Loucy (cell line): Measurements from ENCODE around the gene TGM2.

Source experiments
- H2AFZ ChIP-seq: fragments of 200-600 bp; sonication (generic); 2 replicates; pipeline ENCODE4 v1.6.0; 2016; ENCODE audit warnings: antibody characterized with exemption, mild to moderate bottlenecking, low read length, moderate library complexity
- H3F3A ChIP-seq: fragments of 200-600 bp; 2 replicates; pipeline ENCODE4 v1.6.0; 2016; ENCODE audit warnings: antibody characterized with exemption, low read depth, mild to moderate bottlenecking
- H3K27me3 ChIP-seq: fragments of 200-600 bp; sonication (generic); 2 replicates; pipeline ENCODE4 v1.6.1; 2014; ENCODE audit warnings: low read length, mild to moderate bottlenecking; ENCODE audit not compliant: insufficient read depth, poor library complexity, severe bottlenecking
- H3K36me3 ChIP-seq: fragments of 200-600 bp; sonication (generic); 2 replicates; pipeline ENCODE4 v1.6.1; 2016; ENCODE audit warnings: low read length; ENCODE audit not compliant: insufficient read depth
- H3K4me1 ChIP-seq: fragments of 200-600 bp; sonication (generic); 2 replicates; pipeline ENCODE4 v1.5.1; 2014; ENCODE audit warnings: low read length, mild to moderate bottlenecking; ENCODE audit not compliant: insufficient read depth, poor library complexity, severe bottlenecking
- H3K4me2 ChIP-seq: fragments of 200-600 bp; sonication (generic); 2 replicates; pipeline ENCODE4 v1.6.0; 2014; ENCODE audit warnings: antibody characterized with exemption, low read length, low read depth, mild to moderate bottlenecking; ENCODE audit not compliant: poor library complexity, severe bottlenecking
- H3K4me3 ChIP-seq: fragments of 200-600 bp; sonication (generic); 2 replicates; pipeline ENCODE4 v1.5.1; 2014; ENCODE audit warnings: low read length, mild to moderate bottlenecking, mixed read lengths; ENCODE audit not compliant: poor library complexity, severe bottlenecking
- H3K79me2 ChIP-seq: fragments of 200-600 bp; sonication (generic); 2 replicates; pipeline ENCODE4 v1.6.1; 2014; ENCODE audit warnings: low read length; ENCODE audit not compliant: insufficient read depth
- H3K9ac ChIP-seq: fragments of 200-600 bp; sonication (generic); 2 replicates; pipeline ENCODE4 v1.6.0; 2014; ENCODE audit warnings: mild to moderate bottlenecking, low read depth, low read length, moderate library complexity; ENCODE audit not compliant: poor library complexity, severe bottlenecking
- H3K9me2 ChIP-seq: fragments of 200-600 bp; sonication (generic); replicated peaks from 2 replicates; pipeline ENCODE4 v1.6.1; 2016; ENCODE audit warnings: low read depth, low read length, mixed read lengths
- H3K9me3 ChIP-seq: fragments of 200-600 bp; sonication (generic); 2 replicates; pipeline ENCODE4 v1.6.1; 2014; ENCODE audit warnings: mild to moderate bottlenecking, antibody characterized with exemption, low read length, low read depth; ENCODE audit not compliant: insufficient read depth
- H4K20me1 ChIP-seq: fragments of 200-600 bp; sonication (generic); 2 replicates; pipeline ENCODE4 v1.6.0; 2014; ENCODE audit warnings: antibody characterized with exemption, low read length, mild to moderate bottlenecking; ENCODE audit not compliant: insufficient read depth, poor library complexity, severe bottlenecking
- CTCF ChIP-seq: fragments of 200-600 bp; sonication (generic); conservative IDR thresholded peaks from 2 replicates; pipeline ENCODE4 v1.5.1; 2014; ENCODE audit warnings: mild to moderate bottlenecking, antibody characterized with exemption, low read length
- EZH2phosphoT487 ChIP-seq: fragments of 200-600 bp; IDR thresholded peaks from 2 replicates; pipeline ENCODE4 v1.6.1; 2018; ENCODE audit warnings: antibody characterized with exemption, mild to moderate bottlenecking, moderate library complexity, borderline replicate concordance

Gene TGM2

GRCh38 chr20:38130687-38131587 lies 34.1 kb downstream of the TGM2 start:
- H3K4me3 ChIP-seq, result no peak overlapping the region
- H3K27me3 ChIP-seq, result no peaks in the 10 kb centered on the region
- no peaks in the 10 kb centered on the region for H4K20me1 ChIP-seq
- TF ChIP-seq EZH2phosphoT487 (no peak), CTCF (no peak)
- no peak overlapping the region for H3K4me2 ChIP-seq
- no peaks in the 10 kb centered on the region for H3K79me2 ChIP-seq
- no peaks in the 10 kb centered on the region for H3F3A ChIP-seq
- H3K9ac ChIP-seq, result no peak overlapping the region
- H3K9me3 ChIP-seq, result no peaks in the 10 kb centered on the region
- H3K36me3 ChIP-seq, result no peaks in the 10 kb centered on the region
- H3K9me2 ChIP-seq, result no peaks in the 10 kb centered on the region
- H2AFZ ChIP-seq, result no peak overlapping the region
- H3K4me1 ChIP-seq, result peaks cover 29% of the 10 kb centered on the region

GRCh38 chr20:38129893-38130609 lies 35.0 kb downstream of the TGM2 start:
- H3K4me3 ChIP-seq, result no peak overlapping the region
- TF ChIP-seq CTCF (no peak), EZH2phosphoT487 (no peak)
- H3K9me3 ChIP-seq, result no peaks in the 10 kb centered on the region
- H3K9me2 ChIP-seq, result no peaks in the 10 kb centered on the region
- H3K4me1 ChIP-seq, result peaks cover 21% of the 10 kb centered on the region
- no peak overlapping the region for H3K9ac ChIP-seq
- H3K27me3 ChIP-seq, result no peaks in the 10 kb centered on the region
- H4K20me1 ChIP-seq, result no peaks in the 10 kb centered on the region
- no peaks in the 10 kb centered on the region for H3K36me3 ChIP-seq
- no peaks in the 10 kb centered on the region for H3F3A ChIP-seq
- H2AFZ ChIP-seq, result no peak overlapping the region
- H3K4me2 ChIP-seq, result no peak overlapping the region
- no peaks in the 10 kb centered on the region for H3K79me2 ChIP-seq

GRCh38 chr20:38129248-38129865 lies 35.7 kb downstream of the TGM2 start:
- no peak for TF ChIP-seq CTCF
- TF ChIP-seq EZH2phosphoT487, result no peak
- Histone ChIP-seq H3K4me2 (no peak overlapping the region), H3K9me2 (no peaks in the 10 kb centered on the region), H3K4me1 (peaks cover 14% of the 10 kb centered on the region), H3K27me3 (no peaks in the 10 kb centered on the region), H3K4me3 (no peak overlapping the region), H2AFZ (no peak overlapping the region), H3K79me2 (no peaks in the 10 kb centered on the region), H3K9me3 (no peaks in the 10 kb centered on the region), H3K36me3 (no peaks in the 10 kb centered on the region), H3F3A (no peaks in the 10 kb centered on the region), H4K20me1 (no peaks in the 10 kb centered on the region), H3K9ac (no peak overlapping the region)
